ENCODE measurements around the gene DIDO1.

DIDO1 gene

GRCh38 chr20:62879275-62880146 lies 46.8 kb downstream of the DIDO1 start:
- TF ChIP-seq TAF1 (IDR thresholded peaks at IDR 0.05; ENCODE audit: low read depth) (no peak), TCF12 (IDR thresholded peaks at IDR 0.05; ENCODE audit: low read depth) (no peak), MAX (IDR thresholded peaks at IDR 0.05) (no peak), EGR1 (IDR thresholded peaks at IDR 0.05) (no peak), USF1 (IDR thresholded peaks at IDR 0.05) (no peak), TEAD4 (IDR thresholded peaks at IDR 0.05) (no peak), CREB1 (IDR thresholded peaks at IDR 0.05; ENCODE audit: low read depth) (no peak), REST (IDR thresholded peaks at IDR 0.05; ENCODE audit: low read depth) (no peak), EP300 (IDR thresholded peaks at IDR 0.05; ENCODE audit: borderline replicate concordance) (no peak), CEBPB (IDR thresholded peaks at IDR 0.05) (no peak), RAD21 (IDR thresholded peaks at IDR 0.05; ENCODE audit: low read depth) (no peak), NFIC (IDR thresholded peaks at IDR 0.05) (no peak), FOXM1 (IDR thresholded peaks at IDR 0.05; ENCODE audit: borderline replicate concordance, low read depth) (no peak), YY1 (IDR thresholded peaks at IDR 0.05; ENCODE audit: low read depth) (no peak), ZBTB7A (IDR thresholded peaks at IDR 0.05; ENCODE audit: low read depth) (no peak)

GRCh38 chr20:62878244-62879038 lies 47.9 kb downstream of the DIDO1 start:
- TF ChIP-seq ZBTB7A (IDR thresholded peaks at IDR 0.05; ENCODE audit: low read depth) (no peak), YY1 (IDR thresholded peaks at IDR 0.05; ENCODE audit: low read depth) (no peak), USF1 (IDR thresholded peaks at IDR 0.05) (no peak), TAF1 (IDR thresholded peaks at IDR 0.05; ENCODE audit: low read depth) (no peak), TEAD4 (IDR thresholded peaks at IDR 0.05) (no peak), FOXM1 (IDR thresholded peaks at IDR 0.05; ENCODE audit: borderline replicate concordance, low read depth) (no peak), CEBPB (IDR thresholded peaks at IDR 0.05) (no peak), CREB1 (IDR thresholded peaks at IDR 0.05; ENCODE audit: low read depth) (no peak), EGR1 (IDR thresholded peaks at IDR 0.05) (no peak), TCF12 (IDR thresholded peaks at IDR 0.05; ENCODE audit: low read depth) (no peak), RAD21 (IDR thresholded peaks at IDR 0.05; ENCODE audit: low read depth) (no peak), MAX (IDR thresholded peaks at IDR 0.05) (no peak), EP300 (IDR thresholded peaks at IDR 0.05; ENCODE audit: borderline replicate concordance) (no peak), NFIC (IDR thresholded peaks at IDR 0.05) (no peak), REST (IDR thresholded peaks at IDR 0.05; ENCODE audit: low read depth) (no peak)

- TF ChIP-seq TEAD4 (IDR thresholded peaks at IDR 0.05), result no peak
- TF ChIP-seq YY1 (IDR thresholded peaks at IDR 0.05; ENCODE audit: low read depth), result no peak
- no peak for TF ChIP-seq TCF12 (IDR thresholded peaks at IDR 0.05; ENCODE audit: low read depth)
- no peak for TF ChIP-seq NFIC (IDR thresholded peaks at IDR 0.05)
- no peak for TF ChIP-seq EP300 (IDR thresholded peaks at IDR 0.05; ENCODE audit: borderline replicate concordance)
- TF ChIP-seq CEBPB (IDR thresholded peaks at IDR 0.05), result no peak
- TF ChIP-seq USF1 (IDR thresholded peaks at IDR 0.05), result no peak
- TF ChIP-seq ZBTB7A (IDR thresholded peaks at IDR 0.05; ENCODE audit: low read depth), result no peak
- TF ChIP-seq RAD21 (IDR thresholded peaks at IDR 0.05; ENCODE audit: low read depth), result no peak
- no peak for TF ChIP-seq MAX (IDR thresholded peaks at IDR 0.05)
- TF ChIP-seq TAF1 (IDR thresholded peaks at IDR 0.05; ENCODE audit: low read depth), result no peak
- TF ChIP-seq REST (IDR thresholded peaks at IDR 0.05; ENCODE audit: low read depth), result no peak
- no peak for TF ChIP-seq EGR1 (IDR thresholded peaks at IDR 0.05)
- TF ChIP-seq FOXM1 (IDR thresholded peaks at IDR 0.05; ENCODE audit: borderline replicate concordance, low read depth), result no peak
- TF ChIP-seq CREB1 (IDR thresholded peaks at IDR 0.05; ENCODE audit: low read depth), result no peak
Observed at GRCh38 chr20:62876902-62877816, 49.1 kb downstream of the DIDO1 start.

Data from Ishikawa (cell line).